ENCODE results near the gene SLC26A11. TPM values are rescaled to one million over a fixed set of nuclear protein-coding genes. Genes with fewer than 3 reads are reported as not detected.

The SLC26A11 gene
- total RNA-seq, 1 donor from 2014 or later: 7.9 TPM

DNA sequence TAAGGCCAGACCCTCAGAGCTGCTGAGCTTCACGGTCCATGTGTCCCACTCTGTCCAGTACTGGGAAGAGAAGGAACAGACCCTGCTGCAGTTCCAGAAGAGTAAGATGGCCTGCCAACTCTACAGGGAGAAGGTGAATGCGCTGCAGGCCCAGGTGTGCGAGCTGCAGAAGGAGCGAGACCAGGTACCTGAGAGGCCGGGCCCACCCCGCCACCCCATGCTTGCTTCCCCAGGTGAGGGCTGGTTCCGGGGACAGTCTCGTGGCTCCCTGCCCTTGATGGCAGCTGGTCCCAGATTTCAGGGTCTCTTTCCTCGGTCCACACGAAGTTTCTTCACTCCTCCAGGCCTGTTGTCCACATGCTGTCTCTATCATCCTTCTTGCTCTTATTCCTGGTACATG lies 29.5 kb upstream of the SLC26A11 start:
- Histone ChIP-seq H3K79me2 (ENCODE audit: low read depth) (no peaks in the 10 kb centered on the region), H3K9ac (no peak overlapping the region), H2AFZ (replicated peaks) (no peak overlapping the region), H3F3A (ENCODE audit: low read depth) (no peaks in the 10 kb centered on the region), H3K4me1 (no peaks in the 10 kb centered on the region), H3K36me3 (no peaks in the 10 kb centered on the region), H3K9me3 (ENCODE audit: low read depth) (no peaks in the 10 kb centered on the region), H3K4me2 (no peak overlapping the region), H3K27me3 (no peaks in the 10 kb centered on the region), H4K20me1 (ENCODE audit: low read depth) (no peaks in the 10 kb centered on the region), H3K4me3 (no peak overlapping the region), H3K27ac (no peak overlapping the region)
- TF ChIP-seq EZH2phosphoT487 (IDR thresholded peaks at IDR 0.05) (no peak), EZH2 (IDR thresholded peaks at IDR 0.05) (no peak)
- TF ChIP-seq, protein P1, sequence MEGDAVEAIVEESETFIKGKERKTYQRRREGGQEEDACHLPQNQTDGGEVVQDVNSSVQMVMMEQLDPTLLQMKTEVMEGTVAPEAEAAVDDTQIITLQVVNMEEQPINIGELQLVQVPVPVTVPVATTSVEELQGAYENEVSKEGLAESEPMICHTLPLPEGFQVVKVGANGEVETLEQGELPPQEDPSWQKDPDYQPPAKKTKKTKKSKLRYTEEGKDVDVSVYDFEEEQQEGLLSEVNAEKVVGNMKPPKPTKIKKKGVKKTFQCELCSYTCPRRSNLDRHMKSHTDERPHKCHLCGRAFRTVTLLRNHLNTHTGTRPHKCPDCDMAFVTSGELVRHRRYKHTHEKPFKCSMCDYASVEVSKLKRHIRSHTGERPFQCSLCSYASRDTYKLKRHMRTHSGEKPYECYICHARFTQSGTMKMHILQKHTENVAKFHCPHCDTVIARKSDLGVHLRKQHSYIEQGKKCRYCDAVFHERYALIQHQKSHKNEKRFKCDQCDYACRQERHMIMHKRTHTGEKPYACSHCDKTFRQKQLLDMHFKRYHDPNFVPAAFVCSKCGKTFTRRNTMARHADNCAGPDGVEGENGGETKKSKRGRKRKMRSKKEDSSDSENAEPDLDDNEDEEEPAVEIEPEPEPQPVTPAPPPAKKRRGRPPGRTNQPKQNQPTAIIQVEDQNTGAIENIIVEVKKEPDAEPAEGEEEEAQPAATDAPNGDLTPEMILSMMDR (IDR thresholded peaks at IDR 0.05): no peak
- no peaks in the 10 kb centered on the region for H3K9me3 Mint-ChIP-seq
- H3K4me1 Mint-ChIP-seq: peaks cover 14% of the 10 kb centered on the region
- no peak overlapping the region for H3K4me3 Mint-ChIP-seq
- H3K36me3 Mint-ChIP-seq: no peaks in the 10 kb centered on the region
- no peak for DNase-seq (ENCODE audit: low spot score)
- no peak overlapping the region for H3K27ac Mint-ChIP-seq
- H3K27me3 Mint-ChIP-seq (ENCODE audit: insufficient read depth, low read depth): peaks cover 7% of the 10 kb centered on the region

GRCh38 chr17:80191192-80191591 lies 29.0 kb upstream of the SLC26A11 start:
- peak; percentile 55 for DNase-seq (ENCODE audit: low spot score)
- Mint-ChIP-seq H3K9me3 (no peaks in the 10 kb centered on the region), H3K27me3 (ENCODE audit: insufficient read depth, low read depth) (peaks cover 9% of the 10 kb centered on the region), H3K4me1 (peaks cover 14% of the 10 kb centered on the region), H3K36me3 (no peaks in the 10 kb centered on the region), H3K4me3 (no peak overlapping the region), H3K27ac (peak overlapping the region; percentile 38)
- H3K27ac ChIP-seq: no peak overlapping the region
- no peaks in the 10 kb centered on the region for H4K20me1 ChIP-seq (ENCODE audit: low read depth)
- peaks cover under 1% of the 10 kb centered on the region for H3F3A ChIP-seq (ENCODE audit: low read depth)
- H2AFZ ChIP-seq (replicated peaks): no peak overlapping the region
- no peak for TF ChIP-seq EZH2phosphoT487 (IDR thresholded peaks at IDR 0.05)
- TF ChIP-seq, protein P1 (IDR thresholded peaks at IDR 0.05): peak; percentile 26
- no peaks in the 10 kb centered on the region for H3K79me2 ChIP-seq (ENCODE audit: low read depth)
- H3K4me2 ChIP-seq: no peak overlapping the region
- H3K9ac ChIP-seq: no peak overlapping the region
- no peak overlapping the region for H3K4me3 ChIP-seq
- H3K4me1 ChIP-seq: no peaks in the 10 kb centered on the region
- no peaks in the 10 kb centered on the region for H3K36me3 ChIP-seq
- H3K9me3 ChIP-seq (ENCODE audit: low read depth): no peaks in the 10 kb centered on the region
- no peaks in the 10 kb centered on the region for H3K27me3 ChIP-seq

GRCh38 chr17:80191865-80192661 lies 28.2 kb upstream of the SLC26A11 start:
- no peaks in the 10 kb centered on the region for H3K36me3 ChIP-seq
- no peak for DNase-seq (ENCODE audit: low spot score)
- H3K27me3 Mint-ChIP-seq (ENCODE audit: insufficient read depth, low read depth): peaks cover 8% of the 10 kb centered on the region
- TF ChIP-seq EZH2phosphoT487 (IDR thresholded peaks at IDR 0.05): no peak
- TF ChIP-seq, protein P1 (IDR thresholded peaks at IDR 0.05): no peak
- no peak for TF ChIP-seq EZH2 (IDR thresholded peaks at IDR 0.05)
- no peaks in the 10 kb centered on the region for H4K20me1 ChIP-seq (ENCODE audit: low read depth)
- H3K4me2 ChIP-seq: no peak overlapping the region
- H3K27me3 ChIP-seq: no peaks in the 10 kb centered on the region
- no peaks in the 10 kb centered on the region for H3K79me2 ChIP-seq (ENCODE audit: low read depth)
- no peaks in the 10 kb centered on the region for H3K9me3 ChIP-seq (ENCODE audit: low read depth)
- no peak overlapping the region for H3K9ac ChIP-seq
- no peak overlapping the region for H2AFZ ChIP-seq (replicated peaks)
- no peaks in the 10 kb centered on the region for H3K36me3 Mint-ChIP-seq
- H3K4me3 Mint-ChIP-seq: peak overlapping the region; percentile 0
- H3K4me1 Mint-ChIP-seq: peaks cover 14% of the 10 kb centered on the region
- no peak overlapping the region for H3K27ac ChIP-seq
- H3F3A ChIP-seq (ENCODE audit: low read depth): peaks cover 5% of the 10 kb centered on the region
- H3K9me3 Mint-ChIP-seq: no peaks in the 10 kb centered on the region
- H3K27ac Mint-ChIP-seq: peak overlapping the region; percentile 76
- H3K4me1 ChIP-seq: no peaks in the 10 kb centered on the region
- no peak overlapping the region for H3K4me3 ChIP-seq
